ENCODE data around the gene TMEM158. TPM values are rescaled to one million over a fixed set of nuclear protein-coding genes. Genes with fewer than 3 reads are reported as not detected.
A peak's percentile ranks its signal among the peaks of the same experiment; 100 is the strongest.

Gene TMEM158
- total RNA-seq, 1 donor from 2014 or later = 2.7 TPM

DNA sequence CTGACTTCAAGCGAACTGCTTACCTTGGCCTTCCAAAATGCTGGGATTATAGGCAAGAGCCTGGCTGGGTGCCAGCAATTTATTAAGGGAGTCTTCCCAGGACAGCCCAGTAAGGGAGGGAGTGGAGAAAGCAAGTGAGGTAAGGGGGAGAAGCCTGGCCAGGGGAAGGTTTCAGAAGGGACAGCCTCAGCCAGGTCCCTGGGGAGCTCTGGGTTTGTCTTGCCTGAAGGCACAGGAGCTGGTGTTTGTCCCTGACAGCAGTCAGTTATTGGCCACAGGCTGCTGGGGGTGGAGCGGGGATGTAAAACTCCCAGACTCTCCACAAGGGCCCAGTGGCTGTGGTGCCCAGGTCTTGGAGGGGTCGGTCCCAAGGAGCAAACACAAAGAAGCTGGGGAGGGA lies 46.9 kb downstream of the TMEM158 start:
- H3K27ac Mint-ChIP-seq = no peak overlapping the region
- H3K9me3 ChIP-seq (ENCODE audit: low read depth) = no peaks in the 10 kb centered on the region
- no peaks in the 10 kb centered on the region for H3K36me3 Mint-ChIP-seq
- no peaks in the 10 kb centered on the region for H4K20me1 ChIP-seq (ENCODE audit: low read depth)
- H3K4me2 ChIP-seq = no peak overlapping the region
- no peaks in the 10 kb centered on the region for H3K9me3 Mint-ChIP-seq
- H3F3A ChIP-seq (ENCODE audit: low read depth) = peaks cover 4% of the 10 kb centered on the region
- H3K4me1 Mint-ChIP-seq = peaks cover 24% of the 10 kb centered on the region
- no peaks in the 10 kb centered on the region for H3K4me1 ChIP-seq
- no peak overlapping the region for H2AFZ ChIP-seq (replicated peaks)
- no peak for DNase-seq (ENCODE audit: low spot score)
- no peak overlapping the region for H3K4me3 Mint-ChIP-seq
- no peaks in the 10 kb centered on the region for H3K27me3 ChIP-seq
- peaks cover 3% of the 10 kb centered on the region for H3K27me3 Mint-ChIP-seq (ENCODE audit: insufficient read depth, low read depth)
- H3K9ac ChIP-seq = no peak overlapping the region
- no peaks in the 10 kb centered on the region for H3K36me3 ChIP-seq
- no peak overlapping the region for H3K4me3 ChIP-seq
- no peak for TF ChIP-seq EZH2phosphoT487 (IDR thresholded peaks at IDR 0.05)
- TF ChIP-seq, protein P1, sequence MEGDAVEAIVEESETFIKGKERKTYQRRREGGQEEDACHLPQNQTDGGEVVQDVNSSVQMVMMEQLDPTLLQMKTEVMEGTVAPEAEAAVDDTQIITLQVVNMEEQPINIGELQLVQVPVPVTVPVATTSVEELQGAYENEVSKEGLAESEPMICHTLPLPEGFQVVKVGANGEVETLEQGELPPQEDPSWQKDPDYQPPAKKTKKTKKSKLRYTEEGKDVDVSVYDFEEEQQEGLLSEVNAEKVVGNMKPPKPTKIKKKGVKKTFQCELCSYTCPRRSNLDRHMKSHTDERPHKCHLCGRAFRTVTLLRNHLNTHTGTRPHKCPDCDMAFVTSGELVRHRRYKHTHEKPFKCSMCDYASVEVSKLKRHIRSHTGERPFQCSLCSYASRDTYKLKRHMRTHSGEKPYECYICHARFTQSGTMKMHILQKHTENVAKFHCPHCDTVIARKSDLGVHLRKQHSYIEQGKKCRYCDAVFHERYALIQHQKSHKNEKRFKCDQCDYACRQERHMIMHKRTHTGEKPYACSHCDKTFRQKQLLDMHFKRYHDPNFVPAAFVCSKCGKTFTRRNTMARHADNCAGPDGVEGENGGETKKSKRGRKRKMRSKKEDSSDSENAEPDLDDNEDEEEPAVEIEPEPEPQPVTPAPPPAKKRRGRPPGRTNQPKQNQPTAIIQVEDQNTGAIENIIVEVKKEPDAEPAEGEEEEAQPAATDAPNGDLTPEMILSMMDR (IDR thresholded peaks at IDR 0.05) = no peak
- TF ChIP-seq EZH2 (IDR thresholded peaks at IDR 0.05) = no peak
- H3K79me2 ChIP-seq (ENCODE audit: low read depth) = no peaks in the 10 kb centered on the region
- no peak overlapping the region for H3K27ac ChIP-seq

DNA sequence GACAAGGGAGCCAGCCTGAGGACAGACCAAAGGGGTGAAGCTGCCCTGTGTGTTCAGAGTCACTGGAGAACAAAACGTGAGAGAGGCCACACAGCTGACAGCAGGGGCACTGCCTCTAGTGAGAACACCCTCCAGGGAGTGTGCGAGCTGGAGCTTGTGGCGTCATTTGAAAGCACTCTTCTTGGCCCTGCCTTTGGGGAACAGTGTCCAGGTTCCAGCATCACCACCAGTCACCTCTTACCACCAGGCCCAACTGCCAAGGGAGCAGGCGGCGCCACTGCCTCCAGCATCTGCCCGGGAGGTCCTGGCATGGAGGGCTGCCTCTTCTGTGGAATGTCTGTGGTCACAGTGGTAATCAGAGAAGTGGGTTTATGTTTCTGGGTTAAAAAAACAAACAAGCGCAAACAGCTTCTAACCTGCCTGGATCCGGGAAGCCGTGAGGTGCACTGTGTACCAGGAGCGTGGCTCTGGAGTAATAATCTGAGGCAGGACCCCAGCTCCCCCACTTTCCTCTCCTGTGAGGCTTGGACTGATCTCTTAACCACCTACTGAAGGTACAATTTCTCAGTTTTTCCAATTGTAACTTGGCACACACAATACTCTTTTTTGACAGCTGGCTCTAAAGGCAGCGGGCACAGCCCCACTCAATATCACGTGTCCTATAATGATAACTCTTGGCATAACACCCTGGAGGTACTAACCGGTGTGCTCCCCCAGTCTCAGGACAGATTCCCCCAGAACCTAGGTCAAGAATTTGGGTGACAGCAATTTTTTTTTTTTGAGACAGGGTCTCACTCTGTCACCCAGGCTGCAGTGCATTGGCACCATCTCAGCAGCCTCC lies 47.7 kb downstream of the TMEM158 start:
- no peak overlapping the region for H3K4me3 Mint-ChIP-seq
- Histone ChIP-seq H4K20me1 (ENCODE audit: low read depth) (no peaks in the 10 kb centered on the region), H3K27ac (no peak overlapping the region), H3K27me3 (no peaks in the 10 kb centered on the region), H3K9me3 (ENCODE audit: low read depth) (no peaks in the 10 kb centered on the region), H2AFZ (replicated peaks) (no peak overlapping the region), H3K4me3 (no peak overlapping the region), H3K4me2 (no peak overlapping the region), H3K9ac (no peak overlapping the region), H3F3A (ENCODE audit: low read depth) (peaks cover 4% of the 10 kb centered on the region), H3K4me1 (no peaks in the 10 kb centered on the region), H3K36me3 (no peaks in the 10 kb centered on the region), H3K79me2 (ENCODE audit: low read depth) (no peaks in the 10 kb centered on the region)
- H3K4me1 Mint-ChIP-seq = peaks cover 17% of the 10 kb centered on the region
- TF ChIP-seq EZH2 (IDR thresholded peaks at IDR 0.05) (no peak), EZH2phosphoT487 (IDR thresholded peaks at IDR 0.05) (no peak)
- TF ChIP-seq, protein P1 (IDR thresholded peaks at IDR 0.05) = no peak
- peaks cover 3% of the 10 kb centered on the region for H3K27me3 Mint-ChIP-seq (ENCODE audit: insufficient read depth, low read depth)
- no peaks in the 10 kb centered on the region for H3K9me3 Mint-ChIP-seq
- no peak for DNase-seq (ENCODE audit: low spot score)
- H3K36me3 Mint-ChIP-seq = no peaks in the 10 kb centered on the region
- peak overlapping the region; percentile 43 for H3K27ac Mint-ChIP-seq

DNA sequence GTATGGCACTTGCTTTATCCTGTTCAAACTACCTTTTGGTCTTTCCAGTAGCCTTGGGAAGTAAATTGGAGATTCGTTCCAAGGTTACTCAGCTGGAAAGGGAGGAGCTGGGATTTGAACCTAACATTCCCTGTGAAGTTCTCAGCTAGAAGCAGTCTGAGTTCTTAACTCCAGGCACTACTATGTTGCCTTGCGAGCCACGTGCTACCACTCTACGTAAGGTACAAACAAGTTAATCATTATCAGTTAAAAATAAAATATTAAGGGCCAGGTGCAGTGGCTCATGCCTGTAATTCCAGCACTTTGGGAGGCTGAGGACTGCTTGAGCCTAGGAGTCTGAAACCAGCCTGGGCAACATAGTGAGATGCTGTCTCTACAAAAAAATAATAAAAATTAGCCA lies 49.2 kb downstream of the TMEM158 start:
- Histone ChIP-seq H3K9ac (no peak overlapping the region), H2AFZ (replicated peaks) (no peak overlapping the region), H3K9me3 (ENCODE audit: low read depth) (no peaks in the 10 kb centered on the region), H3K27me3 (no peaks in the 10 kb centered on the region), H3K4me1 (no peaks in the 10 kb centered on the region), H3K4me2 (no peak overlapping the region), H3K79me2 (ENCODE audit: low read depth) (no peaks in the 10 kb centered on the region), H3F3A (ENCODE audit: low read depth) (no peaks in the 10 kb centered on the region), H3K27ac (no peak overlapping the region), H3K4me3 (no peak overlapping the region), H3K36me3 (no peaks in the 10 kb centered on the region), H4K20me1 (ENCODE audit: low read depth) (no peaks in the 10 kb centered on the region)
- no peak overlapping the region for H3K4me3 Mint-ChIP-seq
- H3K27ac Mint-ChIP-seq = no peak overlapping the region
- no peaks in the 10 kb centered on the region for H3K9me3 Mint-ChIP-seq
- TF ChIP-seq EZH2 (IDR thresholded peaks at IDR 0.05) (no peak), EZH2phosphoT487 (IDR thresholded peaks at IDR 0.05) (no peak)
- TF ChIP-seq, protein P1 (IDR thresholded peaks at IDR 0.05) = no peak
- H3K27me3 Mint-ChIP-seq (ENCODE audit: insufficient read depth, low read depth) = peaks cover 8% of the 10 kb centered on the region
- peaks cover 9% of the 10 kb centered on the region for H3K4me1 Mint-ChIP-seq
- H3K36me3 Mint-ChIP-seq = no peaks in the 10 kb centered on the region
- DNase-seq (ENCODE audit: low spot score) = no peak

Small RNA genes lying within 50 kb of the gene (small RNA-seq; reads per million reads assigned to genes)
- not detected for gene RF00012

Other genes with a start within 250 kb of the TMEM158 start
- not detected in 2 replicates for gene CLEC3B, start 200.0 kb downstream of the TMEM158 start, total RNA-seq (ENCODE audit: low replicate concordance)
- 0.12 and 0.24 TPM in 2 replicates for gene CDCP1, start 79.9 kb downstream of the TMEM158 start, total RNA-seq (ENCODE audit: low replicate concordance)
- 24.8 and 30.9 TPM in 2 replicates for gene LARS2, start 162.3 kb upstream of the TMEM158 start, total RNA-seq (ENCODE audit: low replicate concordance)